A549 (cell line): Measurements from ENCODE around the gene CATSPERB.

Source experiments
- CEBPB ChIP-seq, 2 experiments: fragments of >200 bp in 1 of 2; sonication (Bioruptor Twin) in 1 of 2; formaldehyde crosslinking in 1 of 2; IDR thresholded peaks; 2 replicates each; pipeline ENCODE4 v1.6.1; 2012 to 2016
- CTCF ChIP-seq: fragments of >200 bp; sonication (Bioruptor Twin); formaldehyde crosslinking; IDR thresholded peaks from 3 replicates; pipeline ENCODE4 v1.5.1; 2016
- EP300 ChIP-seq, 2 experiments: fragments of >200 bp; sonication (Bioruptor Twin); formaldehyde crosslinking; IDR thresholded peaks; 2 replicates in 1 of 2; 3 replicates in 1 of 2; pipeline ENCODE4 v1.6.1; 2016 to 2017
- HMGXB4 ChIP-seq: fragments of 250-450 bp; sonication (Bioruptor Pico); IDR thresholded peaks from 2 replicates; pipeline ENCODE4 v1.5.0; 2021; ENCODE audit warnings: mild to moderate bottlenecking, moderate library complexity, borderline replicate concordance
- KDM5A ChIP-seq: fragments of 200-600 bp; sonication (generic); IDR thresholded peaks from 2 replicates; pipeline ENCODE4 v1.6.1; 2016; ENCODE audit warnings: antibody characterized with exemption, mild to moderate bottlenecking
- MAFK ChIP-seq: fragments of 450-650 bp; IDR thresholded peaks from 2 replicates; pipeline ENCODE4 v1.6.1; 2014; ENCODE audit not compliant: partially characterized antibody
- MAX ChIP-seq: IDR thresholded peaks from 2 replicates; pipeline ENCODE4 v1.6.1; 2012
- POLR2A ChIP-seq: IDR thresholded peaks from 2 replicates; pipeline ENCODE4 v1.6.1; 2012; ENCODE audit warnings: mild to moderate bottlenecking, low read length
- RAD21 ChIP-seq, 2 experiments: fragments of >200 bp in 1 of 2; sonication (Bioruptor Twin) in 1 of 2; formaldehyde crosslinking in 1 of 2; IDR thresholded peaks in 1 of 2; conservative IDR thresholded peaks in 1 of 2; 2 replicates in 1 of 2; 3 replicates in 1 of 2; pipeline ENCODE4 v1.6.1; 2012 to 2018; ENCODE audit warnings: inconsistent platforms in 1 of 2
- RCOR1 ChIP-seq: fragments of 150-350 bp; IDR thresholded peaks from 2 replicates; pipeline ENCODE4 v1.6.1; 2014; ENCODE audit warnings: antibody characterized with exemption, low read length, low read depth
- TP53 ChIP-seq: fragments of 250-450 bp; sonication (Bioruptor Pico); IDR thresholded peaks from 2 replicates; pipeline ENCODE4 v1.5.0; 2021; ENCODE audit warnings: mild to moderate bottlenecking, moderate library complexity
- TF ChIP-seq, protein P1 (sequence below): fragments of 450-650 bp; IDR thresholded peaks from 2 replicates; pipeline ENCODE4 v1.6.1; 2014; ENCODE audit warnings: antibody characterized with exemption

DNA sequence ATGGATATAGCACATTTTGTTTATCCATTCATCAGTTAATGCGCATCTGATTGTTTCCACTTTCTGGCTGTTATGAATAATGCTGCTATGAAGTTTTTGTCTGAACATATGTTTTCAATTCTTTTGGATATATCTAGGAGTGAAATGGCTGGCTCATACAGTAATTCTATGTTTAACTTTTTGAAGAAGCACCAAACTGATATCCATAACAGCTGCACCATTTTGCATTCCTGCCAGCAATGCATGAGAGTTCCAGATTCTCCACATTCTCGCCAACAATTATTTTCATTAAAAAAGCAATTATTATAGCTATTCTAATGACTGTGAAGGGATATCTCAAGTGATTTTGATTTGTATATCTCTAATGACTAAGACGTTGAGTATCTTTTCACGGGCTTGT is 131.9 kb downstream of the CATSPERB start:
- TF ChIP-seq EP300 (IDR thresholded peaks at IDR 0.05) (no peak), TP53 (CRISPR knock-in tag) (no peak), CTCF (no peak), KDM5A (no peak), HMGXB4 (no peak), MAFK (no peak), MAX (no peak), CEBPB (IDR thresholded peaks at IDR 0.05) (no peak), RAD21 (conservative IDR thresholded peaks at IDR 0.05 in 1 of 2, IDR thresholded peaks at IDR 0.05 in 1 of 2) (no peak), RCOR1 (no peak), POLR2A (no peak)
- TF ChIP-seq, protein P1, sequence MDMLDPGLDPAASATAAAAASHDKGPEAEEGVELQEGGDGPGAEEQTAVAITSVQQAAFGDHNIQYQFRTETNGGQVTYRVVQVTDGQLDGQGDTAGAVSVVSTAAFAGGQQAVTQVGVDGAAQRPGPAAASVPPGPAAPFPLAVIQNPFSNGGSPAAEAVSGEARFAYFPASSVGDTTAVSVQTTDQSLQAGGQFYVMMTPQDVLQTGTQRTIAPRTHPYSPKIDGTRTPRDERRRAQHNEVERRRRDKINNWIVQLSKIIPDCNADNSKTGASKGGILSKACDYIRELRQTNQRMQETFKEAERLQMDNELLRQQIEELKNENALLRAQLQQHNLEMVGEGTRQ: no peak
